OCI-LY1 (cell line): ENCODE measurements around the gene C22orf15.
A peak's percentile ranks its signal among the peaks of the same experiment; 100 is the strongest.

ENCODE experiments used
- H2AFZ ChIP-seq: fragments of 200-600 bp; sonication (generic), shearing (Covaris generic); 2 replicates; pipeline ENCODE4 v1.6.0; 2014; ENCODE audit warnings: antibody characterized with exemption, mild to moderate bottlenecking, low read length
- H3F3A ChIP-seq: fragments of 200-600 bp; sonication (generic), shearing (Covaris generic); 2 replicates; pipeline ENCODE4 v1.6.0; 2014; ENCODE audit warnings: mild to moderate bottlenecking, antibody characterized with exemption, low read length, moderate library complexity; ENCODE audit not compliant: insufficient read depth
- H3K27ac ChIP-seq: fragments of 200-600 bp; sonication (generic); 2 replicates; pipeline ENCODE4 v1.5.1; 2014; ENCODE audit warnings: low read length, mixed run types, mild to moderate bottlenecking, low read depth; ENCODE audit not compliant: poor library complexity, severe bottlenecking
- H3K27me3 ChIP-seq: fragments of 200-600 bp; sonication (generic); 2 replicates; pipeline ENCODE4 v1.6.0; 2014; ENCODE audit warnings: antibody characterized with exemption, mild to moderate bottlenecking, low read length, moderate library complexity; ENCODE audit not compliant: insufficient read depth
- H3K36me3 ChIP-seq: fragments of 200-600 bp; sonication (generic); 2 replicates; pipeline ENCODE4 v1.6.1; 2014; ENCODE audit warnings: mild to moderate bottlenecking, antibody characterized with exemption, low read length, moderate library complexity, mixed read lengths; ENCODE audit not compliant: insufficient read depth
- H3K4me1 ChIP-seq: fragments of 200-600 bp; sonication (generic); 2 replicates; pipeline ENCODE4 v1.5.1; 2014; ENCODE audit warnings: mild to moderate bottlenecking, low read length, moderate library complexity; ENCODE audit not compliant: insufficient read depth, severe bottlenecking
- H3K4me2 ChIP-seq: fragments of 200-600 bp; sonication (generic), shearing (Covaris generic); 2 replicates; pipeline ENCODE4 v1.6.1; 2014; ENCODE audit warnings: low read length
- H3K4me3 ChIP-seq: fragments of 200-600 bp; sonication (generic); 2 replicates; pipeline ENCODE4 v1.5.1; 2014; ENCODE audit warnings: low read length, low read depth, mild to moderate bottlenecking, mixed read lengths; ENCODE audit not compliant: poor library complexity, severe bottlenecking
- H3K79me2 ChIP-seq: fragments of 200-600 bp; shearing (Covaris generic); 2 replicates; pipeline ENCODE4 v1.6.1; 2016; ENCODE audit warnings: mixed run types, low read length, mixed read lengths; ENCODE audit not compliant: insufficient read depth
- H3K9ac ChIP-seq: fragments of 200-600 bp; sonication (generic), shearing (Covaris generic); 2 replicates; pipeline ENCODE4 v1.6.1; 2014; ENCODE audit warnings: mild to moderate bottlenecking, low read length, mixed read lengths
- H3K9me2 ChIP-seq: fragments of 200-600 bp; sonication (generic), shearing (Covaris generic); 2 replicates; pipeline ENCODE4 v1.6.1; 2014; ENCODE audit warnings: low read depth, mild to moderate bottlenecking, low read length, mixed read lengths
- H3K9me3 ChIP-seq: fragments of 200-600 bp; shearing (Covaris generic); 2 replicates; pipeline ENCODE4 v1.6.1; 2014; ENCODE audit warnings: low read length, mixed read lengths
- H4K20me1 ChIP-seq: fragments of 200-600 bp; sonication (generic), shearing (Covaris generic); 2 replicates; pipeline ENCODE4 v1.6.0; 2016; ENCODE audit warnings: mild to moderate bottlenecking, low read length; ENCODE audit not compliant: insufficient read depth
- EZH2 ChIP-seq: fragments of 200-600 bp; sonication (generic), shearing (Covaris generic); IDR thresholded peaks from 2 replicates; pipeline ENCODE4 v1.8.0; 2017; ENCODE audit warnings: borderline replicate concordance, mixed run types, mild to moderate bottlenecking, antibody characterized with exemption, low read length, moderate library complexity, mixed read lengths
- TF ChIP-seq, protein P1 (sequence below): fragments of 200-600 bp; sonication (generic), shearing (Covaris generic); IDR thresholded peaks from 2 replicates; pipeline ENCODE4 v1.5.1; 2017; ENCODE audit warnings: mild to moderate bottlenecking, antibody characterized with exemption, low read length, moderate library complexity, mixed read lengths

C22orf15 gene

GRCh38 chr22:23764899-23765881, 2.4 kb downstream of the C22orf15 start:
- Histone ChIP-seq H3K9ac (peak overlapping the region; percentile 42; the same call in 1 of the 2 replicates), H3K4me2 (peak overlapping the region; percentile 79), H3K4me1 (peaks cover 67% of the 10 kb centered on the region)

DNA sequence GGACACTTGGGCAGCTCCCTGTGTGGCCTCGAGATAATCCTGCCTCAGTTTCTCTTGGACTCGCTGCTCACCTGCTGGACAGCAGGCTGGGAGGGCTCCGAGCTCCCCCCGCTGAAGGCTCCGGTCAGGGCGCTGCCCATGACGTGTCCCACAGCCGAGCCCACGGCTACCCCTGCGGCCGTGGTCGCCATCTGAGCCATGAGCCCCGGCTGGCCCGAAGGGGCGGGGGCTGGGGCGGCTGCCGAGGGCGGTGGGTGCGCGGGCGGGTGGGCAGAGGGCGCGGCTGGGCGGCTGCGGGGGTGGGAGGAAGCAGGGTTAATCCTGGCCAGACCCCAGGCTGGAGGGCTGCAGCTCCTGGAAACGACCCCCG, 4.5 kb downstream of the C22orf15 start:
- TF ChIP-seq, protein P1, sequence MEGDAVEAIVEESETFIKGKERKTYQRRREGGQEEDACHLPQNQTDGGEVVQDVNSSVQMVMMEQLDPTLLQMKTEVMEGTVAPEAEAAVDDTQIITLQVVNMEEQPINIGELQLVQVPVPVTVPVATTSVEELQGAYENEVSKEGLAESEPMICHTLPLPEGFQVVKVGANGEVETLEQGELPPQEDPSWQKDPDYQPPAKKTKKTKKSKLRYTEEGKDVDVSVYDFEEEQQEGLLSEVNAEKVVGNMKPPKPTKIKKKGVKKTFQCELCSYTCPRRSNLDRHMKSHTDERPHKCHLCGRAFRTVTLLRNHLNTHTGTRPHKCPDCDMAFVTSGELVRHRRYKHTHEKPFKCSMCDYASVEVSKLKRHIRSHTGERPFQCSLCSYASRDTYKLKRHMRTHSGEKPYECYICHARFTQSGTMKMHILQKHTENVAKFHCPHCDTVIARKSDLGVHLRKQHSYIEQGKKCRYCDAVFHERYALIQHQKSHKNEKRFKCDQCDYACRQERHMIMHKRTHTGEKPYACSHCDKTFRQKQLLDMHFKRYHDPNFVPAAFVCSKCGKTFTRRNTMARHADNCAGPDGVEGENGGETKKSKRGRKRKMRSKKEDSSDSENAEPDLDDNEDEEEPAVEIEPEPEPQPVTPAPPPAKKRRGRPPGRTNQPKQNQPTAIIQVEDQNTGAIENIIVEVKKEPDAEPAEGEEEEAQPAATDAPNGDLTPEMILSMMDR, result no peak
- no peak for TF ChIP-seq EZH2
- H3K9ac ChIP-seq, result peak overlapping the region; percentile 88
- no peaks in the 10 kb centered on the region for H4K20me1 ChIP-seq
- no peaks in the 10 kb centered on the region for H3F3A ChIP-seq
- H3K9me2 ChIP-seq, result no peaks in the 10 kb centered on the region
- H3K27ac ChIP-seq, result peak overlapping the region; percentile 82
- H3K4me2 ChIP-seq, result peak overlapping the region; percentile 79
- no peaks in the 10 kb centered on the region for H3K27me3 ChIP-seq
- peaks cover 74% of the 10 kb centered on the region for H3K4me1 ChIP-seq
- no peaks in the 10 kb centered on the region for H3K9me3 ChIP-seq
- H3K79me2 ChIP-seq, result peaks cover 3% of the 10 kb centered on the region; the same call in 1 of the 2 replicates
- H3K36me3 ChIP-seq, result peaks cover 39% of the 10 kb centered on the region
- no peak overlapping the region for H2AFZ ChIP-seq
- H3K4me3 ChIP-seq, result peak overlapping the region; percentile 82

More at GRCh38 chr22:23764899-23765881, 2.4 kb downstream of the C22orf15 start:
- Histone ChIP-seq H4K20me1 (no peaks in the 10 kb centered on the region), H2AFZ (no peak overlapping the region), H3K9me3 (no peaks in the 10 kb centered on the region), H3K9me2 (no peaks in the 10 kb centered on the region), H3K36me3 (peaks cover 39% of the 10 kb centered on the region), H3K27ac (peak overlapping the region; percentile 37), H3F3A (no peaks in the 10 kb centered on the region; the same call in 1 of the 2 replicates), H3K27me3 (no peaks in the 10 kb centered on the region), H3K4me3 (peak overlapping the region; percentile 82), H3K79me2 (peaks cover 3% of the 10 kb centered on the region; the same call in 1 of the 2 replicates)
- TF ChIP-seq, protein P1, result no peak
- no peak for TF ChIP-seq EZH2

DNA sequence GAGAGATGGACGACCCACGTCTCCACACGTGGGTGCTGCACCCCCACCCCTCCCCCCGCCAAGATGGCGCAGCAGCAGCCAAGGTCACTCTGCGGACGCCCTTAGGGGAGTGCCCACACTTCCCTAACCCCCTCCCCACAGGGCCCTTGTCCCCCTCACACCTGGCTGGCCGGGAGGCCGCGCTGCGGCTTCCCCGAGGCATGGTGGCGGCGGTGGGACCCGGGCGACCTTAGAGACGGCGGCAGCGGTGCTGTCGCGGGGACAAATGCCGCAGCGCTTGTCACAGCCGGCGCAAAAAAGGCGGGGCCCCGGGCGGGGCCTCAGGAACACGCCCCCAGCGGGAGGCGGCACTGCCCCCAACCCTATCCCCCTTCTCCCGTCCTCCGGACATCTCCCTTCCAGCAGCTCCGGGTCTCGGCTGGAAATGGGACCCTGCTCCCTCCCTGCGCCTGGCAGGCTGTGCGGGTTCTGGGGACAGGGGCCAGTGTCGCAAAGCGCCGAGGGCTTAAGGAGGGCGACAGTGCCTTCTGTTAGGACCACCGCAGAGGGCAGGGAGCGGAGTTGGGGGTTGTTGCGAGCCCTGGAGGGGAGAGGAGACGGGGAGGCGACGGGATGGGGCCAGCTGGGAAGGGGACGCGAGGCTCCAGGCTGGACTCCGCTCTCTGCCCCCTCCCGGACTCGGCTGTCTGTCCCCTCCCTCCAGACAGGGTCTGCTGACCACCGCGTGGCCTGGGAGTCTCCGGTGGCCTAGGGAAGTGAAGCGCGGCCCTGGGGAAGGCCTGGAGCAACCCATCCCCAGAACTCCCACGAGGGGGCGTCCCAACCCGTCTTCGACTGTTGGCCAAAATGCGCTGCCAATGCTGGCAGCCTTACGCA, 5.1 kb downstream of the C22orf15 start, which contains the start of gene CHCHD10:
Gene CHCHD10 (minus strand): TSS at position 300 of the 876 bp plus-strand sequence. CDS start 98 bp downstream, at position 202.
- Histone ChIP-seq H3F3A (no peaks in the 10 kb centered on the region), H3K79me2 (peaks cover 3% of the 10 kb centered on the region; the same call in 1 of the 2 replicates), H3K27me3 (no peaks in the 10 kb centered on the region), H3K4me2 (peak within 1 kb of the TSS; percentile 79), H3K9ac (peak within 1 kb of the TSS; percentile 88), H3K27ac (peak within 1 kb of the TSS; percentile 82), H3K36me3 (peaks cover 36% of the 10 kb centered on the region), H3K9me2 (no peaks in the 10 kb centered on the region), H4K20me1 (no peaks in the 10 kb centered on the region), H3K4me1 (peaks cover 76% of the 10 kb centered on the region), H3K4me3 (peak within 1 kb of the TSS; percentile 82), H2AFZ (no peak within 1 kb of the TSS), H3K9me3 (no peaks in the 10 kb centered on the region)
- TF ChIP-seq EZH2, result no peak
- TF ChIP-seq, protein P1, result peak; percentile 78
